ENCODE measurements around the gene ACY1.

ACY1 gene

GRCh38 chr3:52015438-52016228, 32.3 kb downstream of the ACY1 start:
- no peak overlapping the region for H3K4me2 ChIP-seq (ENCODE audit: low read length)
- no peak overlapping the region for H3K56ac ChIP-seq (ENCODE audit: low read length)
- H3K23ac ChIP-seq (ENCODE audit: low read length), result no peak overlapping the region
- no peaks in the 10 kb centered on the region for H3K27me3 ChIP-seq (ENCODE audit: insufficient read depth, low read length, poor library complexity)
- no CpG with 5 or more reads among the region's 13 CpGs for WGBS (ENCODE audit: extremely low coverage, insufficient coverage, low lambda C conversion rate)
- H3K4me1 ChIP-seq (ENCODE audit: control insufficient read depth, low read depth, low read length), result no peaks in the 10 kb centered on the region
- no peak overlapping the region for H4K8ac ChIP-seq (ENCODE audit: low read depth, low read length)
- no peak overlapping the region for H4K5ac ChIP-seq (ENCODE audit: low read length)
- no peak overlapping the region for H3K4ac ChIP-seq (ENCODE audit: low read depth, low read length)
- no peak overlapping the region for H3K4me3 ChIP-seq (ENCODE audit: low read length)
- no peak overlapping the region for H3K27ac ChIP-seq (ENCODE audit: low read depth, low read length)
- no peaks in the 10 kb centered on the region for H3K79me2 ChIP-seq (ENCODE audit: control insufficient read depth, insufficient read depth, low read length)
- H3K18ac ChIP-seq (ENCODE audit: low read length), result no peak overlapping the region
- H2BK5ac ChIP-seq (ENCODE audit: low read length), result no peak overlapping the region
- no peaks in the 10 kb centered on the region for H3K36me3 ChIP-seq (ENCODE audit: control insufficient read depth, insufficient read depth, low read length)
- no peak overlapping the region for H2BK120ac ChIP-seq (ENCODE audit: low read depth, low read length)
- no peak overlapping the region for H2BK15ac ChIP-seq (replicated peaks; ENCODE audit: low read depth)
- no peaks in the 10 kb centered on the region for H3K79me1 ChIP-seq (ENCODE audit: low read length)
- H3K9ac ChIP-seq (ENCODE audit: low read length), result no peak overlapping the region
- H2AK5ac ChIP-seq (ENCODE audit: low read length), result no peak overlapping the region
- DNase-seq, result no peak

- Histone ChIP-seq H3K79me1 (ENCODE audit: low read length) (no peaks in the 10 kb centered on the region), H3K36me3 (ENCODE audit: control insufficient read depth, insufficient read depth, low read length) (no peaks in the 10 kb centered on the region), H3K27me3 (ENCODE audit: insufficient read depth, low read length, poor library complexity) (no peaks in the 10 kb centered on the region), H3K18ac (ENCODE audit: low read length) (no peak overlapping the region), H2AK5ac (ENCODE audit: low read length) (no peak overlapping the region), H2BK15ac (replicated peaks; ENCODE audit: low read depth) (no peak overlapping the region), H3K56ac (ENCODE audit: low read length) (no peak overlapping the region), H4K5ac (ENCODE audit: low read length) (no peak overlapping the region), H3K4me2 (ENCODE audit: low read length) (no peak overlapping the region), H3K4ac (ENCODE audit: low read depth, low read length) (no peak overlapping the region), H4K8ac (ENCODE audit: low read depth, low read length) (no peak overlapping the region), H3K79me2 (ENCODE audit: control insufficient read depth, insufficient read depth, low read length) (no peaks in the 10 kb centered on the region), H3K23ac (ENCODE audit: low read length) (no peak overlapping the region), H3K4me1 (ENCODE audit: control insufficient read depth, low read depth, low read length) (no peaks in the 10 kb centered on the region), H3K9ac (ENCODE audit: low read length) (no peak overlapping the region), H3K27ac (ENCODE audit: low read depth, low read length) (no peak overlapping the region), H2BK120ac (ENCODE audit: low read depth, low read length) (no peak overlapping the region), H2BK5ac (ENCODE audit: low read length) (no peak overlapping the region), H3K4me3 (ENCODE audit: low read length) (no peak overlapping the region)
- WGBS (ENCODE audit: extremely low coverage, insufficient coverage, low lambda C conversion rate), result no CpG with 5 or more reads among the region's 11 CpGs
- DNase-seq, result no peak
Observed at GRCh38 chr3:52017586-52017985, 34.3 kb downstream of the ACY1 start.

GRCh38 chr3:52018319-52019000, 35.1 kb downstream of the ACY1 start:
- H3K36me3 ChIP-seq (ENCODE audit: control insufficient read depth, insufficient read depth, low read length), result no peaks in the 10 kb centered on the region
- no peak overlapping the region for H3K4ac ChIP-seq (ENCODE audit: low read depth, low read length)
- H3K18ac ChIP-seq (ENCODE audit: low read length), result no peak overlapping the region
- DNase-seq, result no peak
- no peak overlapping the region for H2AK5ac ChIP-seq (ENCODE audit: low read length)
- no peak overlapping the region for H2BK120ac ChIP-seq (ENCODE audit: low read depth, low read length)
- H3K79me2 ChIP-seq (ENCODE audit: control insufficient read depth, insufficient read depth, low read length), result no peaks in the 10 kb centered on the region
- no peak overlapping the region for H4K5ac ChIP-seq (ENCODE audit: low read length)
- no peaks in the 10 kb centered on the region for H3K79me1 ChIP-seq (ENCODE audit: low read length)
- H3K4me1 ChIP-seq (ENCODE audit: control insufficient read depth, low read depth, low read length), result no peaks in the 10 kb centered on the region
- H3K27me3 ChIP-seq (ENCODE audit: insufficient read depth, low read length, poor library complexity), result no peaks in the 10 kb centered on the region
- H3K27ac ChIP-seq (ENCODE audit: low read depth, low read length), result no peak overlapping the region
- H4K8ac ChIP-seq (ENCODE audit: low read depth, low read length), result no peak overlapping the region
- no peak overlapping the region for H3K56ac ChIP-seq (ENCODE audit: low read length)
- WGBS (ENCODE audit: extremely low coverage, insufficient coverage, low lambda C conversion rate), result no CpG with 5 or more reads among the region's 21 CpGs
- no peak overlapping the region for H3K9ac ChIP-seq (ENCODE audit: low read length)
- H2BK5ac ChIP-seq (ENCODE audit: low read length), result no peak overlapping the region
- no peak overlapping the region for H3K4me3 ChIP-seq (ENCODE audit: low read length)
- H3K4me2 ChIP-seq (ENCODE audit: low read length), result no peak overlapping the region
- no peak overlapping the region for H3K23ac ChIP-seq (ENCODE audit: low read length)
- H2BK15ac ChIP-seq (replicated peaks; ENCODE audit: low read depth), result no peak overlapping the region

GRCh38 chr3:52019352-52020080, 36.2 kb downstream of the ACY1 start:
- Histone ChIP-seq H3K18ac (ENCODE audit: low read length) (no peak overlapping the region), H3K79me1 (ENCODE audit: low read length) (no peaks in the 10 kb centered on the region), H3K79me2 (ENCODE audit: control insufficient read depth, insufficient read depth, low read length) (no peaks in the 10 kb centered on the region), H2AK5ac (ENCODE audit: low read length) (no peak overlapping the region), H2BK120ac (ENCODE audit: low read depth, low read length) (no peak overlapping the region), H4K8ac (ENCODE audit: low read depth, low read length) (no peak overlapping the region), H3K27ac (ENCODE audit: low read depth, low read length) (no peak overlapping the region), H2BK5ac (ENCODE audit: low read length) (no peak overlapping the region), H3K23ac (ENCODE audit: low read length) (no peak overlapping the region), H4K5ac (ENCODE audit: low read length) (no peak overlapping the region), H3K4me3 (ENCODE audit: low read length) (no peak overlapping the region), H3K27me3 (ENCODE audit: insufficient read depth, low read length, poor library complexity) (no peaks in the 10 kb centered on the region), H3K4me1 (ENCODE audit: control insufficient read depth, low read depth, low read length) (no peaks in the 10 kb centered on the region), H3K9ac (ENCODE audit: low read length) (no peak overlapping the region), H3K56ac (ENCODE audit: low read length) (no peak overlapping the region), H3K4me2 (ENCODE audit: low read length) (no peak overlapping the region), H3K36me3 (ENCODE audit: control insufficient read depth, insufficient read depth, low read length) (no peaks in the 10 kb centered on the region), H2BK15ac (replicated peaks; ENCODE audit: low read depth) (no peak overlapping the region), H3K4ac (ENCODE audit: low read depth, low read length) (no peak overlapping the region)
- no peak for DNase-seq
- no CpG with 5 or more reads among the region's 17 CpGs for WGBS (ENCODE audit: extremely low coverage, insufficient coverage, low lambda C conversion rate)

DNA sequence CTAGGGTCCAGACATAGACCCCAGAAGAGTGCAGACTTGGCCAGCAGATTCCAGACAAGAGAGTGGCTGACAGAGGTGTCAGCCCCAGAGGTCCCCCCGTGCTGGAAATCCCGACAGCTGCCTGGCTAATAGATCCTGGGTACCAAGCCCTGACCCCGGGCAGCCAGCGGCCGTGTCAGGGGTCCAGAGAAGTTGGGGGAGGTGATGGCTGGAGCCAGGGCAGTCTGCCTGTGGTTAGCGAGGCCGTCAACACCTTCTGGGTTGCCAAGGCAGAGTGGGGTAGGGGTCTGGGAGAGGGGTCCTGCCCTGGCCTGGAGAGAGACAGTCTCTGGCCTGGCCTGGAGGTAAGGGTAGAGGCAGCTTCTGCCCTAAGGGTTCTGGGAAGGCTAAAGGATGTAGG, 37.5 kb downstream of the ACY1 start:
- no peaks in the 10 kb centered on the region for H3K36me3 ChIP-seq (ENCODE audit: control insufficient read depth, insufficient read depth, low read length)
- no peak overlapping the region for H3K4me3 ChIP-seq (ENCODE audit: low read length)
- no peaks in the 10 kb centered on the region for H3K4me1 ChIP-seq (ENCODE audit: control insufficient read depth, low read depth, low read length)
- no peak overlapping the region for H3K18ac ChIP-seq (ENCODE audit: low read length)
- no peaks in the 10 kb centered on the region for H3K79me1 ChIP-seq (ENCODE audit: low read length)
- no peaks in the 10 kb centered on the region for H3K79me2 ChIP-seq (ENCODE audit: control insufficient read depth, insufficient read depth, low read length)
- no peak overlapping the region for H3K56ac ChIP-seq (ENCODE audit: low read length)
- H2BK5ac ChIP-seq (ENCODE audit: low read length), result no peak overlapping the region
- no peak overlapping the region for H2BK15ac ChIP-seq (replicated peaks; ENCODE audit: low read depth)
- no peak overlapping the region for H3K23ac ChIP-seq (ENCODE audit: low read length)
- no peak overlapping the region for H3K9ac ChIP-seq (ENCODE audit: low read length)
- no peak overlapping the region for H3K27ac ChIP-seq (ENCODE audit: low read depth, low read length)
- H3K4me2 ChIP-seq (ENCODE audit: low read length), result no peak overlapping the region
- no peak overlapping the region for H3K4ac ChIP-seq (ENCODE audit: low read depth, low read length)
- no CpG with 5 or more reads among the region's 7 CpGs for WGBS (ENCODE audit: extremely low coverage, insufficient coverage, low lambda C conversion rate)
- no peak overlapping the region for H4K5ac ChIP-seq (ENCODE audit: low read length)
- no peak overlapping the region for H2AK5ac ChIP-seq (ENCODE audit: low read length)
- H2BK120ac ChIP-seq (ENCODE audit: low read depth, low read length), result no peak overlapping the region
- no peaks in the 10 kb centered on the region for H3K27me3 ChIP-seq (ENCODE audit: insufficient read depth, low read length, poor library complexity)
- no peak for DNase-seq
- no peak overlapping the region for H4K8ac ChIP-seq (ENCODE audit: low read depth, low read length)

Measured in mesendoderm (in vitro differentiated cells).